Heart right ventricle (tissue), 16 donors: ENCODE results near the gene PHKG2. TPM values are rescaled to one million over a fixed set of nuclear protein-coding genes. Genes with fewer than 3 reads are reported as not detected.

Source experiments
- ATAC-seq, 8 donors: fragments of 200-7000 bp; cut with Tn5 transposase; one replicate each; pipeline ENCODE4 v1.9.1; 2020; ENCODE audit warnings: mild to moderate bottlenecking in 8 of 8, moderate library complexity in 8 of 8, moderate number of reproducible peaks in 1 of 8
- DNase-seq, 2 donors: peaks; one replicate each; pipeline ENCODE4 v3.0.0-alpha.2; 2020
- H3K27ac ChIP-seq, 10 donors: fragments of 200-600 bp; sonication (generic) in 2 of 10; one replicate each; pipeline versions ENCODE4 v1.5.0 to v1.8.0; 2020 to 2022; ENCODE audit warnings: mild to moderate bottlenecking in 3 of 10
- H3K27me3 ChIP-seq, 7 donors: fragments of 200-600 bp; one replicate each; pipeline ENCODE4 v1.8.0; 2021 to 2022; ENCODE audit warnings: mild to moderate bottlenecking in 2 of 7
- H3K36me3 ChIP-seq, 9 donors: fragments of 200-600 bp; sonication (generic) in 1 of 9; one replicate each; pipeline versions ENCODE4 v1.5.0 to v1.8.0; 2020 to 2022; ENCODE audit warnings: mild to moderate bottlenecking in 2 of 9
- H3K4me1 ChIP-seq, 9 donors: fragments of 200-600 bp; sonication (generic) in 1 of 9; one replicate each; pipeline versions ENCODE4 v1.5.0 to v1.8.0; 2020 to 2022; ENCODE audit warnings: mild to moderate bottlenecking in 4 of 9
- H3K4me3 ChIP-seq, 10 donors: fragments of 200-600 bp; sonication (generic) in 2 of 10; one replicate each; pipeline versions ENCODE4 v1.5.0 to v1.8.0; 2020 to 2022; ENCODE audit warnings: mild to moderate bottlenecking in 7 of 10, moderate library complexity in 2 of 10
- H3K9me3 ChIP-seq, 11 donors: fragments of 200-600 bp in 10 of 11; sonication (generic) in 2 of 11; one replicate each; pipeline versions ENCODE4 v1.5.0 to v1.8.0; 2013 to 2022; ENCODE audit warnings: mild to moderate bottlenecking in 2 of 11, control low read depth in 1 of 11, moderate library complexity in 1 of 11
- WGBS, 2 donors: extraction: QIAGEN DNeasy Blood & Tissue Kit; methylation state at CpG; one replicate each; pipeline ENCODE4 v1.1.7; 2013; ENCODE audit warnings: inconsistent platforms in 1 of 2; 5-methylcytosine and 5-hydroxymethylcytosine counted together
- intact Hi-C, 10 donors: fragments of 100-400 bp; cut with DNase I; formaldehyde crosslinking; loops; one replicate each; pipeline versions ENCODE4 v1.11.1 to v1.14.2; 2022
- polyA plus RNA-seq, 2 donors: library from polyadenylated mRNA; stranded (reverse); fragments of 200-250 nt; gene quantifications; one replicate each; pipeline ENCODE4 v1.2.3, GENCODE V29; 2013
- total RNA-seq, 10 donors: library from RNA; stranded (reverse); fragmentation: NEBNext Ultra II Directional in 3 of 10; extraction: Animal tissue kit (Norgen Biotek cat#: 25700) in 3 of 10; gene quantifications; one replicate each; pipeline versions ENCODE4 v1.2.1 to v1.2.4, GENCODE V29; 2021 to 2023
- TF ChIP-seq, protein P1 (sequence below), 9 donors: fragments of 200-600 bp; sonication (generic) in 2 of 9; IDR thresholded peaks; one replicate each; pipeline versions ENCODE4 v1.5.0 to v1.8.0; 2021 to 2022; ENCODE audit warnings: antibody characterized with exemption in 9 of 9, mild to moderate bottlenecking in 5 of 9, moderate library complexity in 1 of 9
- donor health status: Arrhythmogenic right ventricular cardiomyopathy.
- donor health status: ischemic (EF 13 %, LVEDD 7.1; RV severe dilation, severe dysfunction).
- donor health status: healthy with polysubstance abuse.
- donor health status: DM: no; HTN: yes; CAD: no.
- donor health status: DM: no; HTN: no; CAD: no.
- donor health status: ischemic (EF 25% LVEDD 6.9; RV normal size, moderate dysfunction).
- donor health status: ischemic (EF 25% LVEDD 5.7; RV mildly dilated, moderate dysfunction).
- donor health status: healthy.
- donor health status: DM: yes; HTN: yes; CAD: no.
- donor health status: Ischemic cardiomyopathy.
- donor health status: ischemic (EF 35%, LVEDD 5.7; RV mildly dilated, moderate dysfunction).
- donor health status: nonischemic (EF 11% LVEDD 7.7; RV severe dilation, severe dysfunction).
- donor health status: DM: yes; HTN: yes; CAD: no.
- donor health status: PGD.
- donor health status: ischemic (EF 29% LVEDD 5.4; RV normal size, mild dysfunction).
- donor health status: nonischemic (EF 23%, LVEDD 6.1; RV moderate dilation, normal function).

Gene PHKG2
- total and polyA plus RNA-seq, 12 donors, result 12.1 to 40.7 (median 15.8) TPM

- Histone ChIP-seq H3K36me3 (peaks cover 6 to 100% (median 54%) of the 10 kb centered on the region in 9 donors), H3K27ac (peak overlapping the region in 2 of 10 donors; percentile 5 to 25), H3K4me1 (peaks cover 0 to 36% (median 6%) of the 10 kb centered on the region in 9 donors), H3K9me3 (no peaks in the 10 kb centered on the region), H3K27me3 (no peaks in the 10 kb centered on the region), H3K4me3 (no peak overlapping the region)
- intact Hi-C loops, result no loop called here
- WGBS, 2 donors, result 95 to 97% methylated on average over 6 of the region's 6 CpGs
- DNase-seq, result no peak
- no peak for ATAC-seq
- TF ChIP-seq, protein P1, sequence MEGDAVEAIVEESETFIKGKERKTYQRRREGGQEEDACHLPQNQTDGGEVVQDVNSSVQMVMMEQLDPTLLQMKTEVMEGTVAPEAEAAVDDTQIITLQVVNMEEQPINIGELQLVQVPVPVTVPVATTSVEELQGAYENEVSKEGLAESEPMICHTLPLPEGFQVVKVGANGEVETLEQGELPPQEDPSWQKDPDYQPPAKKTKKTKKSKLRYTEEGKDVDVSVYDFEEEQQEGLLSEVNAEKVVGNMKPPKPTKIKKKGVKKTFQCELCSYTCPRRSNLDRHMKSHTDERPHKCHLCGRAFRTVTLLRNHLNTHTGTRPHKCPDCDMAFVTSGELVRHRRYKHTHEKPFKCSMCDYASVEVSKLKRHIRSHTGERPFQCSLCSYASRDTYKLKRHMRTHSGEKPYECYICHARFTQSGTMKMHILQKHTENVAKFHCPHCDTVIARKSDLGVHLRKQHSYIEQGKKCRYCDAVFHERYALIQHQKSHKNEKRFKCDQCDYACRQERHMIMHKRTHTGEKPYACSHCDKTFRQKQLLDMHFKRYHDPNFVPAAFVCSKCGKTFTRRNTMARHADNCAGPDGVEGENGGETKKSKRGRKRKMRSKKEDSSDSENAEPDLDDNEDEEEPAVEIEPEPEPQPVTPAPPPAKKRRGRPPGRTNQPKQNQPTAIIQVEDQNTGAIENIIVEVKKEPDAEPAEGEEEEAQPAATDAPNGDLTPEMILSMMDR (IDR thresholded peaks at IDR 0.05), result no peak
Observed at GRCh38 chr16:30728321-30728720, 19.9 kb upstream of the PHKG2 start.

GRCh38 chr16:30728899-30729672 is 19.1 kb upstream of the PHKG2 start:
- TF ChIP-seq, protein P1 (IDR thresholded peaks at IDR 0.05), result no peak
- H3K27me3 ChIP-seq, result no peaks in the 10 kb centered on the region
- intact Hi-C loops, result no loop called here
- H3K9me3 ChIP-seq, result no peaks in the 10 kb centered on the region
- H3K4me3 ChIP-seq, result no peak overlapping the region
- WGBS, 2 donors, result 80% methylated on average over 17 of the region's 17 CpGs
- H3K4me1 ChIP-seq, result peaks cover 0 to 35% (median 6%) of the 10 kb centered on the region in 9 donors
- H3K36me3 ChIP-seq, result peaks cover 4 to 100% (median 54%) of the 10 kb centered on the region in 9 donors
- ATAC-seq, result peak in 4 of 8 donors; percentile 22 to 51 (median 50)
- peak overlapping the region in 2 of 10 donors; percentile 25 for H3K27ac ChIP-seq
- no peak for DNase-seq

GRCh38 chr16:30731411-30731810 is 16.8 kb upstream of the PHKG2 start:
- Histone ChIP-seq H3K27ac (no peak overlapping the region), H3K4me1 (peaks cover 0 to 16% (median 6%) of the 10 kb centered on the region in 9 donors), H3K4me3 (no peak overlapping the region), H3K9me3 (no peaks in the 10 kb centered on the region), H3K27me3 (no peaks in the 10 kb centered on the region), H3K36me3 (peaks cover 0 to 100% (median 68%) of the 10 kb centered on the region in 9 donors)
- intact Hi-C loops, result no loop called here
- 95 to 98% methylated on average over 3 of the region's 3 CpGs for WGBS, 2 donors
- DNase-seq (no peak), ATAC-seq (no peak)
- TF ChIP-seq, protein P1 (IDR thresholded peaks at IDR 0.05), result no peak

DNA sequence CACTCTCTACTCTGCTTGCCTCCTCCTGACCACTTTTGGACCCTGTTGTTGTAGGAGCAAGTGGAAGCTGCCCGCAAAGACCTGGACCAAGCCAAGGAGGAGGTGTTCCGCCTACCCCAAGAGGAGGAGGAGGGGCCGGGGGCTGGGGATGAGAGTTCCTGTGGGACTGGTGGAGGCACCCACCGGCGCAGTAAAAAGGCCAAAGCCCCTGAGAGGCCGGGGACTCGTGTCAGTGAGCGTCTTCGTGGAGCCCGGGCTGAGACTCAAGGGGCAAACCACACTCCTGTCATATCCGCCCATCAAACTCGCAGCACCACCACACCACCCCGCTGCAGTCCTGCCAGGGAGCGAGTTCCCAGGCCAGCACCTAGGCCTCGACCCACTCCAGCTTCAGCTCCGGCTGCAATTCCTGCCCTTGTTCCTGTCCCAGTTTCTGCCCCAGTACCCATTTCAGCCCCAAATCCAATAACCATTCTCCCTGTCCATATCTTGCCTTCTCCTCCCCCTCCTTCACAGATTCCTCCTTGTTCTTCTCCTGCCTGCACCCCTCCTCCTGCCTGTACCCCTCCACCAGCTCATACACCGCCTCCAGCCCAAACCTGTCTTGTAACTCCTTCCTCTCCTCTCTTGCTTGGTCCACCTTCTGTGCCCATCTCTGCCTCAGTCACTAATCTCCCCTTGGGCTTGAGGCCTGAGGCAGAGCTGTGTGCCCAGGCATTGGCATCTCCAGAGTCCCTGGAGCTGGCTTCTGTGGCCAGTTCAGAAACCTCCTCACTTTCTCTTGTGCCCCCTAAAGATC is 11.0 kb upstream of the PHKG2 start:
- peaks cover 11 to 88% (median 68%) of the 10 kb centered on the region in 9 donors for H3K36me3 ChIP-seq
- H3K4me1 ChIP-seq, result peaks cover 10 to 29% (median 21%) of the 10 kb centered on the region in 9 donors
- H3K4me3 ChIP-seq, result no peak overlapping the region
- no peak overlapping the region for H3K27ac ChIP-seq
- WGBS, 2 donors, result 93% methylated on average over 17 of the region's 17 CpGs
- TF ChIP-seq, protein P1 (IDR thresholded peaks at IDR 0.05), result no peak
- intact Hi-C loops, result no loop called here
- H3K9me3 ChIP-seq, result no peaks in the 10 kb centered on the region
- no peaks in the 10 kb centered on the region for H3K27me3 ChIP-seq
- no peak for DNase-seq
- ATAC-seq, result no peak
